Ovary (tissue), 3 donors: ENCODE measurements around the gene CYREN.

Experiments used
- EP300 ChIP-seq: sonication (generic); formaldehyde crosslinking; IDR thresholded peaks from one replicate; pipeline ENCODE4 v1.6.1; 2017; ENCODE audit warnings: antibody characterized with exemption
- POLR2A ChIP-seq: fragments of 450-650 bp; IDR thresholded peaks from one replicate; pipeline ENCODE4 v1.6.1; 2017; ENCODE audit warnings: antibody characterized with exemption, mild to moderate bottlenecking, moderate library complexity
- TF ChIP-seq, protein P1 (sequence below), 3 donors: fragments of 450-650 bp in 2 of 3; fragments of 200-600 bp in 1 of 3; IDR thresholded peaks; one replicate each; pipeline versions ENCODE4 v1.5.1 to v1.8.0; 2016 to 2022; ENCODE audit warnings: antibody characterized with exemption in 3 of 3, mild to moderate bottlenecking in 1 of 3
- donor health status: DM: no; HTN: no; CAD: no.

DNA sequence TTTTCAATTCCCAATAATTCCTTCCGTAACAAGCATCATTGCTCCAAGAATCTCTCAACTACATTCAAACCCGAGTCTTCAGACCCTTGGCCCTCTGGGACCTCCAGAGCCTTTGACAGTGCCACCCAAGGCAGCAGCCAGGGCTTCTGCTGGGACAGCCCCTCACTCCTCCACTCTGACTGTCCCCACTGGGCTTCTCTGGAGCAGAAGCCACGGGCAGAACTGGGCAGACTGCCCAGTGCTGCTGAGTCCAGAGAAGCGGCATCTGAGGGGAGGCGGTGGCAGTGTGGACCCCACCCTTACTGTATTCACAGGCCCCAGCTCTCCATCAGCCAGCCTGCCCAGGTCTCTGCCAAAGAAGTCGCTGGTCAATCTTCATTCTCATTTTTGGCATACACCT, 8.8 kb downstream of the CYREN start:
- TF ChIP-seq, protein P1, sequence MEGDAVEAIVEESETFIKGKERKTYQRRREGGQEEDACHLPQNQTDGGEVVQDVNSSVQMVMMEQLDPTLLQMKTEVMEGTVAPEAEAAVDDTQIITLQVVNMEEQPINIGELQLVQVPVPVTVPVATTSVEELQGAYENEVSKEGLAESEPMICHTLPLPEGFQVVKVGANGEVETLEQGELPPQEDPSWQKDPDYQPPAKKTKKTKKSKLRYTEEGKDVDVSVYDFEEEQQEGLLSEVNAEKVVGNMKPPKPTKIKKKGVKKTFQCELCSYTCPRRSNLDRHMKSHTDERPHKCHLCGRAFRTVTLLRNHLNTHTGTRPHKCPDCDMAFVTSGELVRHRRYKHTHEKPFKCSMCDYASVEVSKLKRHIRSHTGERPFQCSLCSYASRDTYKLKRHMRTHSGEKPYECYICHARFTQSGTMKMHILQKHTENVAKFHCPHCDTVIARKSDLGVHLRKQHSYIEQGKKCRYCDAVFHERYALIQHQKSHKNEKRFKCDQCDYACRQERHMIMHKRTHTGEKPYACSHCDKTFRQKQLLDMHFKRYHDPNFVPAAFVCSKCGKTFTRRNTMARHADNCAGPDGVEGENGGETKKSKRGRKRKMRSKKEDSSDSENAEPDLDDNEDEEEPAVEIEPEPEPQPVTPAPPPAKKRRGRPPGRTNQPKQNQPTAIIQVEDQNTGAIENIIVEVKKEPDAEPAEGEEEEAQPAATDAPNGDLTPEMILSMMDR (IDR thresholded peaks at IDR 0.05): no peak
- no peak for TF ChIP-seq POLR2A
- TF ChIP-seq EP300: no peak
